Eye (tissue), 1 donor: ENCODE results near the gene TELO2.

ENCODE experiments used
- DNase-seq: peaks from one replicate; pipeline ENCODE4 v3.0.0-alpha.2; 2015

TELO2 gene

GRCh38 chr16:1539720-1540555, 46.8 kb downstream of the TELO2 start:
- DNase-seq = no peak

DNA sequence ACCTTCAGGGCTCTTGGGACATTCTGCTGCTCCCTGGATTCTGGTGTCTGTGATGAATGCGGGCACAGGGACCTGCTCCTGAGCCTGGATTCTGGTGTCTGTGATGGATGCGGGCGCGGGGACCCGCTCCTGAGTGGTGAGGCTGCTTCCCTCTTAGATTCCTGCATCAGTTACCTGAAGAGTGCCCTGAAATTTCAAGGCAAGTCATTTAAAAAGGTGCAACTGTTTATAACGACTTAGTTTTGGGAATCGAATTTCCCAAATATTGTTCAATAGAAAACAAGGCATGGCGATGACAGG, 47.3 kb downstream of the TELO2 start:
- no peak for DNase-seq

- no peak for DNase-seq
Observed at GRCh38 chr16:1541293-1542165, 48.4 kb downstream of the TELO2 start.

DNA sequence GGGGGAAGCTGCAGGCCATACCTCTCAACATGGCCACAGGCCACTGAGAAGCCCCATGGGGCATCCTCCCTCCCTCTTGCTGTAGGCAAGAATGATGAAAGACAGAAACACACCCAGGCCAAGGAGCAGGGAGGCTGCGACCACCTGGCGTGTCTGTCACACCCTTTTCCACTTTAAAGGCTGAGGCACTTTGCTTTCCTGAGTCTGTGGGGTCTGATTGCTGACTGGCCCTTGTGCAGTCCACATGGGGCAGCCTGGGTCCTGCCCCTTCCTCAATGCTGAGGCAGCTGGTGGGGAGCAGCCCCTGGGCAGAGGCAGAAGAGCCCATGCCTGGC, 49.0 kb downstream of the TELO2 start:
- no peak for DNase-seq

DNA sequence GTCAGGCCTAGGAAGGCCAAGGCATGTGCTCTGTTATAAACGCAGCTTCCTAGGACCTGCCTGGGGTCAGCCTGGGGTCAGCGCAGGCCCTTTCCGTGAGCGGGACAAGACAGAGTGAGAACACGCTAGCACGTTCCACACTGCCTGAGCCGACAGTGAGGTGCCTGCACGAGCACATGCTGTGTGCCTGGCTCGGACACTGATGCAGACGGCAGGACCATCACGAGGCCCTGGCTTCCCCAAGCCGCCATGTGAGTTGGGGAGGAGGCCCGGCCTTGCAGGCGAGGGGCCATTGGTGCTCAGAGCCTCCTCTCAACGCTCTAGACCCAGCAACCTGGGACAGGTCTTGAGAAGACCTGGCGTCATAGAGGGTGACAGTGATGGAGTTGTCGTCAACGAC, 49.4 kb downstream of the TELO2 start:
- no peak for DNase-seq

DNA sequence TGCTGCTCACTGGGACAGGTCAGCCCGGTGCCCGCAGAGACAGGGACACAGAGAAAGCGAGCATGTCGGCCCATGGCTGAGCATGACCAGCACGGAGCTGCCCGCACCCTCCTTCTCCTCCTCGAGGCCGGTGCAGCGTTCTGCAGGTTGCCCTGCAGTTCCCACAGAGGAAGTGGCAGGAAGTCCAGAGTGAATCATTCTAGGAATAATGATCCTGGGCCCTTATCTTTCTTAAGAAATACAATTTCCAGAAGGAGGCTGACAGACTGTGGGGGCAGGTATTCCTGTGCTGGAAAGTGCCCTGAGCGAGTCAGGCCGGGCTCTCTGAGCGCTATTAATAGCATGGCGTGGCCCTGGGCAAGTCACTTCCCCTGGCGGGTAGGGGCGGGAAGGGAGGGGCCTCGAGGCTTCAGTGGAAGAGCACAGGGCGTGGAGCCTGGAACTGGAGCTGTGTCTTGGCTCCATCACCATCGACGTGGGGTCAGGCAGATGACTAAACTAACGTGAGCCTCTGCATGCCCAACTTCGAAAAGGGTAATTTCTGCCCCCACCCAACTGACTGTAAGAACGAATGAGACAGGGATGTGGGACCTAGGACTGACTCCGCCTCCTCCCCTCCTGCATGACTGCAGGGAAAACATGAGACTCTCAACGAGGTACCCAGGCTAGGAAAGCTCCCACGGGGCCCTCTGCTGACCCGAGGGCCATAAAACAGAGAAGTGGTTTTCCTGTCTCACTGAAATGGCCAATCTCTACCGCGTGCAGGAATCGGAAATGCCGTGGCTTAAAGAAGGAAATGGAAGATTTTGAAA, 50.1 kb downstream of the TELO2 start:
- no peak for DNase-seq

GRCh38 chr16:1545044-1546040, 52.2 kb downstream of the TELO2 start:
- no peak for DNase-seq

- DNase-seq = no peak
Observed at GRCh38 chr16:1546430-1546829, 53.3 kb downstream of the TELO2 start.

DNA sequence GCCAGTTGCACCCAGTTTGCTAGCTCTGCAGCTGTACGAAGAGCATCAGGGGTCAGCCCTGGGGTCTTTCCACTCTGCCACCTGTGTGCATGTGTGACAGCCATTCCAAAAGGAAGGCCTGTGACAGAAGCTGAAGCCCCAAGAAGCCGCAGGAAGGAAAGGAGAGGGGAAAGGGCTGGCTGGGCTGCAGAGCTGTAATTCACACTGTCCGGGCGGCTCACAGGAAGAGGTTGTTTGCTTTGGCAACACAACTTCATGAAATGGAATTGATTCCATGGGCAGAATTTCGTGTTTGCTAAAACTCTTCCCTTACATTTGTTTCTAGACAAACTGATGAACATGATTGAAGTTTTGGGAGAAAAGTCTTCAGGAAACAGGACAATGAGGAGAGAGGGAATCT, 55.1 kb downstream of the TELO2 start:
- DNase-seq = no peak

DNA sequence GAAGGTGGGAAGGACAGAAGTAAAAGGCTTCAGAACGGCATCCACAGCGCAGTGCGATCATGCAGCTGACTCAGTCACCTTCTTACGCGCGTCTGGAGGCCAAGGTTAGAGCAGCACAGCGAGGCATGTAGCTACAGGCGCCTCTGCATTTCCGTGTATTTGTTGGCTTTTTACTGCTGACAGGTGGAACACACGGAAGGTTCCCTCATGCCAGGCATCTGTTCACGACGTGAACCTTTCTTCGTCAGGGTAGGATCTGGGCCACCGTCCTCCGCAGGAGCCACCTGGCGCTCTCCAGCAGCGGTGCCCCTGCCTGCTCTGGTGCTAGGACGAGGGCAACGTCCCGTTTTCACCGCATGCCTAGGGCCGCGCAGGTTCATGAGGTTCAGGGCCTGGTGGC, 55.6 kb downstream of the TELO2 start:
- DNase-seq = no peak

- DNase-seq = no peak
Observed at GRCh38 chr16:1550069-1550468, 56.9 kb downstream of the TELO2 start.

- no peak for DNase-seq
Observed at GRCh38 chr16:1550696-1551095, 57.5 kb downstream of the TELO2 start.

- no peak for DNase-seq
Observed at GRCh38 chr16:1551166-1551565, 58.0 kb downstream of the TELO2 start.

DNA sequence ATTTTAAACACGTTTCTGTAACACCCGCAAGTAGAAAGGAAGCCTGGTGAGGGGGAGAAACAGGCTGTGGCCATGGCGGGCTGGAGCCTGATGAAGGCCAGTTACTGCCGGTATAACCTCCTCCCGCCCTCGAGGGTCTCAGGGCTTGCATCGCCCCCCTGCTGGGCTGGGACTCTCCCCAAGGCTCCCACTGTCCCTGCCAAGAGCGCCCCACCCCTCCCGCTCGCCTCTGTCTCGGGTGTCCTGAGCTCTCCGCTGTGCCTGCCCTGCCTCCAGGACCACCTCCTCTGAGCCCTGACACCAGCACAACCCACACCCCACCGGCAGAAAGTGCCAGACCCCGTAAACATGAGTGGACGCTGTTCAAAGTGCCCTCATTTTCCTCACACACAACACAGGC, 59.0 kb downstream of the TELO2 start:
- DNase-seq = no peak

DNA sequence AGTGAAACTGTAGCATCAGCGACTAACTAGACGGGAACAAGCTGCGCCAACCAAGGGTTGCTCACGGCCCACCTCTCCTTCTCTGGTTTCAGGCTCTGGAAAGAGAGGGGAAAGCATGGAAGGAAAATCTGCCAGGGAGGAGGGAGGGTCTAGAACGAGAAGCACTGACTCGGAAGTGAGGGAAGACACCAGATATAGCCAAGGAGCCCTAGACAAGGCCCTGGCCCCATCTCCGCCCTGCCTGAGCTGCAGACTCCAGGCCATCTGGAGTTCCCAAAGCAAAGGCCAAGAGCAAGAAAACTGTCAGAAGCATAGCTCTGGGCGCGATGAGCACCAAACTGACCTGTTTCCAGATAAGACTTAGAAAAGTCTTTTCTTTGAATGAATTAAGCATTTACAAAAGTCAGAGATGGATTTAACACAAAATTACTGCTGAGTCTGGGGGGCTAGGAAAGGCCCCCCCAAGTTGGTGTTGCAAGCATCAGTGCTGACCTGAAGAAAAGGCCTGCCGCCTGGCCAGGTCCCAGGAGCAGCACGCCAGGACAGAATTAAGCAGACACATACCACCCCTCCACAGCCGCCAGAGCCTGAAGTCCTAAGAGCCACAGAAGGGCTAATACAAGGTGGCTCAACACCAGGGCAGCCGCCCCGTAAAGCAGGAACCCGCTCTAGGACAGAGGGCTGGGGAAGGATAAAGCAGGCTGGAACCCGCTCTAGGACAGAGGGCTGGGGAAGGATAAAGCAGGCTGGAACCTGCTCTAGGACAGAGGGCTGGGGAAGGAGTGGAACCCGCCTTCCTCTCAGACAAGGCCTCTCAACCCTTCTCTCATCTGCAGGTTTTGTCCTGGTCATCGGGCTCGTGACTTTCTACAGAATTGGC, 61.0 kb downstream of the TELO2 start:
- no peak for DNase-seq

- DNase-seq = no peak
Observed at GRCh38 chr16:1554826-1555445, 61.8 kb downstream of the TELO2 start.

DNA sequence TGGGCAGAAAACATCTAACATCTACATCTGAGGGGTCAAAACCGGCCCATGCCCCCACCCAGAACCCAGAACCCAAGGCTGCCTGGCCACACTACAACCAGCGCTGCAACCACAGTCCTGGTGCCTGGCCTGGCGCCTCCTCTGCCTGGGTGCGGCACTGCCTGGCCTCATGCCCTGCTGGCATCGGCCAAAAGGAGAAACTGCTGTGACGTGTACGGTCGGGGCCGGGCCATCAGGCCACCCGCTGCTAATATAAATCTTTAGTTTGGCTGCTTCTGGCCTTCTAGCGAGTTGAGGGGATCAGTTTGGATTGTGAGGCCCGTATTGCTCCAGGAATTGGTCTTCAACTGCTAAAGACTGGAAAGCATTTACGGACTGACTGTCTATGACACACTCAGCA, 63.1 kb downstream of the TELO2 start:
- no peak for DNase-seq

- DNase-seq = no peak
Observed at GRCh38 chr16:1557074-1557473, 63.9 kb downstream of the TELO2 start.

DNA sequence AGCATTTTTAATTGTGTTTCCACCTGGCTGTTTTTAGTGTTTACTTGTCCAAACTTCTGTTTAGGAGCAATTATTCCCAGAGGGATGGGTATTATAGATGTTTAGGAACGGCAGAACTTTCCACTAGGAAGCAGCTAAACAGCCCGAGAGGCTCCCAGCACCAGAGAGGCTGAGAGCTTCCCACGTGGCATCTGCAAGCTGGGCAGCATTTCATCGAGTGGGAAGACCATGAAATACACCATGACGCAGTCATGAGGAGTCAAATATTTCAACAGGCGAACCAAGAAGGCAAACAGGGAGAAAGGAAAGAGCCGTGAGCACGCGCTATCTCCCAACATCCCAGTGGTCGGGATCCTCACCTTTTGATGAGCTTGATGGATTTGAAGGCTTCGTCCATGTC, 64.4 kb downstream of the TELO2 start:
- no peak for DNase-seq

- no peak for DNase-seq
Observed at GRCh38 chr16:1559446-1559975, 66.4 kb downstream of the TELO2 start.
